HG03571 (cell line): ENCODE data around the gene GUCA1A.
"Not testable (repeated sequence)": the region's sequence is repeated elsewhere in the genome, so short reads cannot be mapped to it uniquely, and the experiment has no call there.

Experiments
- ATAC-seq: cut with Tn5 transposase; IDR thresholded peaks from one replicate; pipeline ENCODE4 v1.9.1; 2021; ENCODE audit not compliant: unreplicated experiment

Gene GUCA1A

GRCh38 chr6:42142118-42142835 is 30.9 kb upstream of the GUCA1A start, which contains the start of gene C6orf132:
Gene C6orf132, minus strand, starts transcription at chr6:42142620. Its CDS starts 176 bp downstream, at chr6:42142444.
- no peak for ATAC-seq

- ATAC-seq: no peak
Observed at GRCh38 chr6:42147138-42147562, 26.0 kb upstream of the GUCA1A start.

GRCh38 chr6:42148058-42148457 is 25.1 kb upstream of the GUCA1A start:
- no peak for ATAC-seq

GRCh38 chr6:42150254-42150653 is 22.9 kb upstream of the GUCA1A start:
- no peak for ATAC-seq

- no peak for ATAC-seq
Observed at GRCh38 chr6:42152024-42152423, 21.1 kb upstream of the GUCA1A start.

GRCh38 chr6:42152528-42153213 is 20.5 kb upstream of the GUCA1A start:
- not testable (repeated sequence) for ATAC-seq

GRCh38 chr6:42153921-42154320 is 19.2 kb upstream of the GUCA1A start:
- no peak for ATAC-seq

- ATAC-seq: no peak
Observed at GRCh38 chr6:42154461-42155209, 18.5 kb upstream of the GUCA1A start.

GRCh38 chr6:42155293-42155692 is 17.9 kb upstream of the GUCA1A start:
- no peak for ATAC-seq

- no peak for ATAC-seq
Observed at GRCh38 chr6:42156638-42157037, 16.5 kb upstream of the GUCA1A start.

GRCh38 chr6:42158011-42158410 is 15.2 kb upstream of the GUCA1A start:
- no peak for ATAC-seq

- ATAC-seq: no peak
Observed at GRCh38 chr6:42158631-42159030, 14.5 kb upstream of the GUCA1A start.

GRCh38 chr6:42159431-42160024 is 13.6 kb upstream of the GUCA1A start:
- ATAC-seq: no peak

- no peak for ATAC-seq
Observed at GRCh38 chr6:42162384-42162783, 10.8 kb upstream of the GUCA1A start.

- ATAC-seq: no peak
Observed at GRCh38 chr6:42162812-42163211, 10.4 kb upstream of the GUCA1A start.

GRCh38 chr6:42163981-42164380 is 9.2 kb upstream of the GUCA1A start:
- no peak for ATAC-seq

GRCh38 chr6:42165016-42165415 is 8.1 kb upstream of the GUCA1A start:
- no peak for ATAC-seq

GRCh38 chr6:42166444-42167141 is 6.6 kb upstream of the GUCA1A start:
- ATAC-seq: no peak

GRCh38 chr6:42168650-42169049 is 4.5 kb upstream of the GUCA1A start:
- ATAC-seq: no peak

GRCh38 chr6:42169780-42170179 is 3.4 kb upstream of the GUCA1A start:
- ATAC-seq: not testable (repeated sequence)
